ENCODE measurements around the gene DHRS1.

Gene DHRS1

GRCh38 chr14:24262821-24263733 is 36.5 kb downstream of the DHRS1 start, which contains the start of gene TGM1:
Gene TGM1 (minus strand): TSS chr14:24263177. CDS start chr14:24262352, 825 bp downstream.
- DNase-seq (ENCODE audit: low spot score): no peak

GRCh38 chr14:24261969-24262327 is 37.6 kb downstream of the DHRS1 start:
- no peak for DNase-seq (ENCODE audit: low spot score)

GRCh38 chr14:24261256-24261968 is 38.2 kb downstream of the DHRS1 start:
- no peak for DNase-seq (ENCODE audit: low spot score)

- DNase-seq (ENCODE audit: low spot score): no peak
These were observed 38.8 kb downstream of the DHRS1 start for GRCh38 chr14:24260780-24261157.

- no peak for DNase-seq (ENCODE audit: low spot score)
These were observed 39.4 kb downstream of the DHRS1 start for GRCh38 chr14:24260026-24260779.

- DNase-seq (ENCODE audit: low spot score): peak; percentile 15
These were observed 40.1 kb downstream of the DHRS1 start for GRCh38 chr14:24259282-24260025.

- DNase-seq (ENCODE audit: low spot score): no peak
These were observed 40.9 kb downstream of the DHRS1 start for GRCh38 chr14:24258548-24259265.

GRCh38 chr14:24258119-24258518 is 41.5 kb downstream of the DHRS1 start:
- DNase-seq (ENCODE audit: low spot score): no peak

GRCh38 chr14:24256960-24257359 is 42.6 kb downstream of the DHRS1 start:
- DNase-seq (ENCODE audit: low spot score): no peak

- DNase-seq (ENCODE audit: low spot score): no peak
These were observed 43.5 kb downstream of the DHRS1 start for GRCh38 chr14:24255931-24256711.

GRCh38 chr14:24255438-24255837 is 44.1 kb downstream of the DHRS1 start:
- DNase-seq (ENCODE audit: low spot score): no peak

- DNase-seq (ENCODE audit: low spot score): no peak
These were observed 44.8 kb downstream of the DHRS1 start for GRCh38 chr14:24254630-24255392.

- no peak for DNase-seq (ENCODE audit: low spot score)
These were observed 45.6 kb downstream of the DHRS1 start for GRCh38 chr14:24253936-24254335.

GRCh38 chr14:24252289-24253124 is 47.1 kb downstream of the DHRS1 start:
- DNase-seq (ENCODE audit: low spot score): peak; percentile 30

GRCh38 chr14:24251880-24252288 is 47.7 kb downstream of the DHRS1 start:
- peak; percentile 91 for DNase-seq (ENCODE audit: low spot score)

- DNase-seq (ENCODE audit: low spot score): no peak
These were observed 49.2 kb downstream of the DHRS1 start for GRCh38 chr14:24250354-24250753.

GRCh38 chr14:24249230-24250021 is 50.2 kb downstream of the DHRS1 start:
- no peak for DNase-seq (ENCODE audit: low spot score)

GRCh38 chr14:24247422-24247821 is 52.2 kb downstream of the DHRS1 start:
- no peak for DNase-seq (ENCODE audit: low spot score)
